HCT116 (cell line): ENCODE data around the gene MYO10. TPM values are rescaled to one million over a fixed set of nuclear protein-coding genes. Genes with fewer than 3 reads are reported as not detected.

Experiments used
- ATAC-seq: fragments of 200-7000 bp; cut with Tn5 transposase; 2 replicates; pipeline ENCODE4 v1.9.1; 2020; ENCODE audit warnings: mild to moderate bottlenecking, moderate library complexity
- BruUV-seq: library from RNA; stranded (reverse); fragments of 400-500 nt; replicated peaks from 2 replicates; lab custom pipeline; 2021; lab: Mats Ljungman, UMichigan
- CTCF ChIA-PET: fragments of 300-600 bp; sonication (Branson Sonifier 250); formaldehyde crosslinking; loops from one replicate; lab custom pipeline; 2021; ENCODE audit warnings: antibody characterized with exemption; lab: Charles Lee
- POLR2A ChIA-PET: fragments of 300-600, 350-600 bp; sonication (Branson Sonifier 250); formaldehyde crosslinking; loops from one replicate; lab custom pipeline; 2021; ENCODE audit warnings: antibody characterized with exemption; lab: Charles Lee
- RAD21 ChIA-PET, 2 experiments: fragments of 300-600 bp; sonication (Branson Sonifier 250); formaldehyde crosslinking; loops; one replicate each; lab custom pipeline; 2023; ENCODE audit warnings: low total read pairs in 2 of 2; ENCODE audit not compliant: uncharacterized antibody in 2 of 2, unreplicated experiment in 2 of 2, low non-redundant PET in 1 of 2; lab: Charles Lee
- DNase-seq: peaks from one replicate; pipeline ENCODE4 v3.0.0-alpha.2; 2010; ENCODE audit warnings: low read depth, low spot score
- H2AFZ ChIP-seq: fragments of 200-600 bp; shearing (Covaris generic), sonication (generic); 2 replicates; pipeline ENCODE4 v1.6.1; 2017; ENCODE audit warnings: low read depth, mixed run types, mixed read lengths, antibody characterized with exemption, low read length; ENCODE audit not compliant: poor library complexity, severe bottlenecking
- H3K27ac ChIP-seq: 2 replicates; pipeline ENCODE4 v1.5.1; 2012; ENCODE audit warnings: low read depth, low read length
- H3K27me3 ChIP-seq: fragments of 200-600 bp; sonication (generic); 2 replicates; pipeline ENCODE4 v1.6.1; 2016; ENCODE audit warnings: mixed run types, low read length, mixed read lengths; ENCODE audit not compliant: insufficient read depth
- H3K36me3 ChIP-seq, 2 experiments: fragments of 200-500 bp in 1 of 2; fragments of 200-600 bp in 1 of 2; sonication (Bioruptor generic) in 1 of 2; sonication (generic) in 1 of 2; 2 replicates each; pipeline versions ENCODE4 v1.5.1 to v1.6.1; 2014 to 2016; ENCODE audit warnings: low read length in 2 of 2, inconsistent platforms in 1 of 2, mixed read lengths in 1 of 2, mixed run types in 1 of 2; ENCODE audit not compliant: insufficient read depth in 2 of 2, control insufficient read depth in 1 of 2
- H3K4me1 ChIP-seq, 2 experiments: fragments of 200-600 bp in 1 of 2; sonication (generic) in 1 of 2; 2 replicates each; pipeline versions ENCODE4 v1.5.1 to v1.6.1; 2012 to 2017; ENCODE audit warnings: low read length in 2 of 2, inconsistent platforms in 1 of 2, mild to moderate bottlenecking in 1 of 2, mixed read lengths in 1 of 2, mixed run types in 1 of 2, moderate library complexity in 1 of 2; ENCODE audit not compliant: insufficient read depth in 2 of 2, control insufficient read depth in 1 of 2
- H3K4me2 ChIP-seq: fragments of 200-600 bp; sonication (generic); 2 replicates; pipeline ENCODE4 v1.6.1; 2017; ENCODE audit warnings: mixed run types, low read length, mixed read lengths
- H3K4me3 ChIP-seq, 2 experiments: fragments of 200-600 bp in 1 of 2; sonication (generic) in 1 of 2; replicated peaks in 1 of 2; 2 replicates each; pipeline ENCODE4 v1.5.1; 2011 to 2016; ENCODE audit warnings: low read length in 2 of 2, control low read depth in 1 of 2, low read depth in 1 of 2, mild to moderate bottlenecking in 1 of 2, mixed read lengths in 1 of 2, mixed run types in 1 of 2
- H3K79me2 ChIP-seq: fragments of 200-600 bp; sonication (generic); 2 replicates; pipeline ENCODE4 v1.6.1; 2017; ENCODE audit warnings: mild to moderate bottlenecking, mixed run types, low read length, moderate library complexity, mixed read lengths; ENCODE audit not compliant: insufficient read depth
- H3K9ac ChIP-seq: fragments of 200-600 bp; sonication (generic); 2 replicates; pipeline ENCODE4 v1.6.1; 2016; ENCODE audit warnings: low read length, mixed read lengths
- H3K9me2 ChIP-seq: fragments of 200-600 bp; sonication (generic), shearing (Covaris generic); 2 replicates; pipeline ENCODE4 v1.6.1; 2017; ENCODE audit warnings: mixed run types, mild to moderate bottlenecking, moderate library complexity; ENCODE audit not compliant: insufficient read depth
- H3K9me3 ChIP-seq, 2 experiments: fragments of 200-500 bp in 1 of 2; fragments of 200-600 bp in 1 of 2; sonication (Bioruptor generic) in 1 of 2; sonication (generic) in 1 of 2; 2 replicates each; pipeline ENCODE4 v1.6.1; 2014 to 2017; ENCODE audit warnings: low read length in 2 of 2, mixed read lengths in 2 of 2, inconsistent platforms in 1 of 2, low read depth in 1 of 2, mild to moderate bottlenecking in 1 of 2, mixed run types in 1 of 2, moderate library complexity in 1 of 2; ENCODE audit not compliant: control insufficient read depth in 1 of 2, insufficient read depth in 1 of 2
- H4K20me1 ChIP-seq: fragments of 200-600 bp; sonication (generic), shearing (Covaris generic); 2 replicates; pipeline ENCODE4 v1.6.1; 2017; ENCODE audit warnings: mixed run types, mild to moderate bottlenecking, moderate library complexity; ENCODE audit not compliant: insufficient read depth
- CBX3 ChIP-seq: IDR thresholded peaks from 2 replicates; pipeline ENCODE4 v1.6.1; 2012; ENCODE audit warnings: low read depth
- CEBPB ChIP-seq: IDR thresholded peaks from 2 replicates; pipeline ENCODE4 v1.6.1; 2012; ENCODE audit warnings: low read depth
- CTCF ChIP-seq, 3 experiments: fragments of 200-600 bp in 1 of 3; sonication (generic) in 1 of 3; IDR thresholded peaks in 2 of 3; conservative IDR thresholded peaks in 1 of 3; 2 replicates each; pipeline ENCODE4 v1.5.1; 2012 to 2017; ENCODE audit warnings: low read depth in 2 of 3, low read length in 2 of 3, antibody characterized with exemption in 1 of 3, borderline replicate concordance in 1 of 3, control low read depth in 1 of 3, mild to moderate bottlenecking in 1 of 3, mixed read lengths in 1 of 3, mixed run types in 1 of 3, moderate library complexity in 1 of 3; ENCODE audit not compliant: insufficient read depth in 1 of 3
- EGR1 ChIP-seq: IDR thresholded peaks from 2 replicates; pipeline ENCODE4 v1.6.1; 2012; ENCODE audit warnings: low read depth
- ELF1 ChIP-seq: IDR thresholded peaks from 2 replicates; pipeline ENCODE4 v1.6.1; 2012; ENCODE audit warnings: low read depth, borderline replicate concordance
- EZH2 ChIP-seq: fragments of 200-600 bp; sonication (generic); IDR thresholded peaks from 2 replicates; pipeline ENCODE4 v1.6.1; 2017; ENCODE audit warnings: antibody characterized with exemption, mixed run types
- EZH2phosphoT487 ChIP-seq: fragments of 200-600 bp; IDR thresholded peaks from 2 replicates; pipeline ENCODE4 v1.6.1; 2018; ENCODE audit warnings: antibody characterized with exemption, borderline replicate concordance
- FOSL1 ChIP-seq: IDR thresholded peaks from 2 replicates; pipeline ENCODE4 v1.6.1; 2012; ENCODE audit warnings: low read depth
- JUND ChIP-seq: IDR thresholded peaks from 2 replicates; pipeline ENCODE4 v1.6.1; 2012
- POLR2A ChIP-seq: IDR thresholded peaks from 2 replicates; pipeline ENCODE4 v1.7.0; 2011; ENCODE audit warnings: borderline replicate concordance; ENCODE audit not compliant: insufficient read depth, insufficient read length; ENCODE audit errors: extremely low read depth
- SIN3A ChIP-seq: IDR thresholded peaks from 2 replicates; pipeline ENCODE4 v1.6.1; 2012; ENCODE audit warnings: low read depth
- SRF ChIP-seq: IDR thresholded peaks from 2 replicates; pipeline ENCODE4 v1.6.1; 2012; ENCODE audit warnings: low read depth
- TCF7L2 ChIP-seq: IDR thresholded peaks from 2 replicates; pipeline ENCODE4 v1.7.0; 2011; ENCODE audit warnings: borderline replicate concordance, inconsistent platforms; ENCODE audit not compliant: insufficient read depth, insufficient read length; ENCODE audit errors: extremely low read depth
- YY1 ChIP-seq: IDR thresholded peaks from 2 replicates; pipeline ENCODE4 v1.6.1; 2011; ENCODE audit warnings: low read length, low read depth, moderate library complexity, mild to moderate bottlenecking; ENCODE audit not compliant: insufficient replicate concordance; ENCODE audit errors: extremely low read depth
- ZBTB33 ChIP-seq: IDR thresholded peaks from 2 replicates; pipeline ENCODE4 v1.6.1; 2011; ENCODE audit warnings: mild to moderate bottlenecking, low read length, moderate library complexity; ENCODE audit not compliant: insufficient replicate concordance; ENCODE audit errors: extremely low read depth
- ZFX ChIP-seq: fragments of 450-650 bp; IDR thresholded peaks from 2 replicates; pipeline ENCODE4 v1.6.1; 2017
- ZNF274 ChIP-seq: fragments of 200-500 bp; sonication (Bioruptor generic); IDR thresholded peaks from 2 replicates; pipeline ENCODE4 v1.6.1; 2014; ENCODE audit warnings: mild to moderate bottlenecking, low read depth, low read length, inconsistent platforms
- intact Hi-C: fragments of 100-400 bp; cut with micrococcal nuclease; formaldehyde crosslinking; loops from 2 replicates; pipeline ENCODE4 v1.10.0; 2022
- total RNA-seq: library from RNA; stranded (reverse); gene quantifications from one replicate; pipeline ENCODE4 v1.2.1, GENCODE V29; 2021; ENCODE audit not compliant: unreplicated experiment
- TF ChIP-seq, protein P1 (sequence below): IDR thresholded peaks from 2 replicates; pipeline ENCODE4 v1.6.1; 2012
- TF ChIP-seq, protein P2 (sequence below): IDR thresholded peaks from 2 replicates; pipeline ENCODE4 v1.6.1; 2012

Gene MYO10
- total RNA-seq, 1 experiment from 2014 or later, result 34.9 TPM

DNA sequence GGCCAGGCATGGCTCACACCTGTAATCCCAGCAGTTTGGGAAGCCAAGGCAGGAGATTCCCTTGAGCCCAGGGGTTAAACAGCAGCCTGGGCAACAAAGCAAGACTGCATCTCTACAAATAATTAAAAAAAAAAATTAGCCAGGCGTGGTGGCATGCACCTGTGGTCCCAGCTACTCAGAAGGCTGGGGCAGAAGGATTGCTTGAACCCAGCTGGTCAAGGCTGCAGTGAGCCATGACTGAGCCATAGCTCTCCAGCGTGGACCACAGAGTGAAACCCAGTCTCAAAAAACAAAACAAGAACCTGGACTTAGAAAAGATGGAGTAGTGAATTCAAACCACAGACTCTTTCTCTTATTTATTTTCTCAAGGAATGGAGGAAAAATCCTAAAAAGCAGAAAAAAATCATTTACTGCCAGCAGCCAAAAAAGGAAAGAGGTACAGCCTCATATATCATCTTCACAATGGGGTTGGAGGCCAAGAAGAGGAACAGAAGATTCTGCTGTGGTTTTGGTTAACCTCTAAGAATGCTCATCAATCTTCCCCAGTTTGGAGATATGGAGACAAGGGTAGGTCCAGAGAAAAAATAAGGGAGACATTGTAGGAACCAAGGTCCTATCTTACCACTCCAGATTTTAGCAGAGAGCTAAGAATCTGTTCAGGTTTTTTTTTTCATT lies 40.0 kb upstream of the MYO10 start:
- H3K4me3 ChIP-seq, result no peak overlapping the region
- no peaks in the 10 kb centered on the region for H3K27me3 ChIP-seq
- H3K4me2 ChIP-seq, result no peak overlapping the region
- H3K36me3 ChIP-seq, result no peaks in the 10 kb centered on the region
- no peaks in the 10 kb centered on the region for H3K4me1 ChIP-seq
- CTCF ChIA-PET, result no interaction called here
- POLR2A ChIA-PET, result no interaction called here
- H3K9me3 ChIP-seq, result no peaks in the 10 kb centered on the region
- H3K9ac ChIP-seq, result no peak overlapping the region
- TF ChIP-seq, protein P1, sequence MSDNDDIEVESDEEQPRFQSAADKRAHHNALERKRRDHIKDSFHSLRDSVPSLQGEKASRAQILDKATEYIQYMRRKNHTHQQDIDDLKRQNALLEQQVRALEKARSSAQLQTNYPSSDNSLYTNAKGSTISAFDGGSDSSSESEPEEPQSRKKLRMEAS, result no peak
- no peak for TF ChIP-seq FOSL1
- no peak for TF ChIP-seq CTCF (IDR thresholded peaks at IDR 0.05 in 2 of 3, conservative IDR thresholded peaks at IDR 0.05 in 1 of 3; ENCODE audit: borderline replicate concordance in 1 of 3, insufficient read depth in 1 of 3, low read depth in 2 of 3, low read length in 2 of 3)
- no peak for TF ChIP-seq ZBTB33
- TF ChIP-seq EGR1, result no peak
- TF ChIP-seq YY1, result no peak
- TF ChIP-seq SIN3A, result no peak
- no peak for TF ChIP-seq ELF1
- TF ChIP-seq ZNF274, result no peak
- TF ChIP-seq CBX3, result no peak
- TF ChIP-seq SRF, result no peak
- TF ChIP-seq TCF7L2, result no peak
- no peak for TF ChIP-seq ZFX
- TF ChIP-seq EZH2, result no peak
- no peak for TF ChIP-seq JUND
- TF ChIP-seq, protein P2, sequence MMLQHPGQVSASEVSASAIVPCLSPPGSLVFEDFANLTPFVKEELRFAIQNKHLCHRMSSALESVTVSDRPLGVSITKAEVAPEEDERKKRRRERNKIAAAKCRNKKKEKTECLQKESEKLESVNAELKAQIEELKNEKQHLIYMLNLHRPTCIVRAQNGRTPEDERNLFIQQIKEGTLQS, result no peak
- TF ChIP-seq POLR2A, result no peak
- no peak for TF ChIP-seq EZH2phosphoT487
- no peak for TF ChIP-seq CEBPB
- H2AFZ ChIP-seq, result no peak overlapping the region
- H3K27ac ChIP-seq, result no peak overlapping the region
- H3K9me2 ChIP-seq, result no peaks in the 10 kb centered on the region
- BruUV-seq, result no TSS peak
- H4K20me1 ChIP-seq, result no peaks in the 10 kb centered on the region
- intact Hi-C loops, result no loop called here
- H3K79me2 ChIP-seq, result no peaks in the 10 kb centered on the region
- DNase-seq (no peak), ATAC-seq (no peak)
- RAD21 ChIA-PET, result no interaction called here
